H9 (cell line): ENCODE results near the gene PAM. TPM values are rescaled to one million over a fixed set of nuclear protein-coding genes. Genes with fewer than 3 reads are reported as not detected.

Source experiments
- DNase-seq: peaks from one replicate; pipeline ENCODE4 v3.0.0-alpha.2; 2017
- H2AFZ ChIP-seq: one replicate; pipeline ENCODE4 v1.6.1; 2013; ENCODE audit warnings: mild to moderate bottlenecking, low read length, control low read depth, moderate library complexity
- H2AK5ac ChIP-seq: 2 replicates; pipeline ENCODE4 v1.6.1; 2013; ENCODE audit warnings: low read length, control low read depth, mixed read lengths; ENCODE audit not compliant: insufficient read length
- H2BK120ac ChIP-seq: one replicate; pipeline ENCODE4 v1.6.1; 2013; ENCODE audit warnings: low read depth, mild to moderate bottlenecking, low read length, control low read depth, inconsistent platforms; ENCODE audit not compliant: poor library complexity, severe bottlenecking
- H2BK12ac ChIP-seq: 2 replicates; pipeline ENCODE4 v1.6.1; 2013; ENCODE audit warnings: low read length, control low read depth, mixed read lengths, low read depth; ENCODE audit not compliant: insufficient read length
- H2BK15ac ChIP-seq: 2 replicates; pipeline ENCODE4 v1.6.1; 2013; ENCODE audit warnings: low read depth, low read length, control low read depth
- H2BK20ac ChIP-seq: one replicate; pipeline ENCODE4 v1.6.1; 2013; ENCODE audit warnings: low read depth, mild to moderate bottlenecking, low read length, control low read depth, inconsistent platforms; ENCODE audit not compliant: poor library complexity, severe bottlenecking
- H2BK5ac ChIP-seq: 2 replicates; pipeline ENCODE4 v1.6.1; 2013; ENCODE audit warnings: low read length, control low read depth, mixed read lengths; ENCODE audit not compliant: insufficient read length
- H3K14ac ChIP-seq: 2 replicates; pipeline ENCODE4 v1.6.1; 2013; ENCODE audit warnings: low read length, control low read depth; ENCODE audit not compliant: insufficient read depth
- H3K18ac ChIP-seq: 2 replicates; pipeline ENCODE4 v1.6.1; 2013; ENCODE audit warnings: low read depth, mild to moderate bottlenecking, mixed read lengths, low read length, control low read depth; ENCODE audit not compliant: insufficient read length
- H3K23ac ChIP-seq: 2 replicates; pipeline ENCODE4 v1.6.1; 2013; ENCODE audit warnings: low read length, control low read depth, mixed read lengths, low read depth; ENCODE audit not compliant: insufficient read length
- H3K23me2 ChIP-seq: 2 replicates; pipeline ENCODE4 v1.6.1; 2013; ENCODE audit warnings: low read depth, mild to moderate bottlenecking, mixed read lengths, low read length, control low read depth; ENCODE audit not compliant: insufficient read length, poor library complexity, severe bottlenecking
- H3K27ac ChIP-seq: 2 replicates; pipeline ENCODE4 v1.5.1; 2013; ENCODE audit warnings: low read length, control low read depth, mixed read lengths, low read depth; ENCODE audit not compliant: insufficient read length
- H3K27me3 ChIP-seq: 2 replicates; pipeline ENCODE4 v1.6.1; 2013; ENCODE audit warnings: low read length, control low read depth, inconsistent platforms; ENCODE audit not compliant: insufficient read depth
- H3K4ac ChIP-seq: 2 replicates; pipeline ENCODE4 v1.6.1; 2013; ENCODE audit warnings: low read depth, mild to moderate bottlenecking, control low read depth, inconsistent platforms, low read length, moderate library complexity
- H3K4me1 ChIP-seq: 2 replicates; pipeline ENCODE4 v1.6.1; 2013; ENCODE audit warnings: low read length, control low read depth, inconsistent platforms; ENCODE audit not compliant: insufficient read depth
- H3K4me2 ChIP-seq: 2 replicates; pipeline ENCODE4 v1.6.1; 2013; ENCODE audit warnings: low read length, control low read depth, mixed read lengths; ENCODE audit not compliant: insufficient read length, insufficient read depth
- H3K56ac ChIP-seq: 2 replicates; pipeline ENCODE4 v1.6.1; 2013; ENCODE audit warnings: low read depth, mild to moderate bottlenecking, mixed read lengths, low read length, control low read depth; ENCODE audit not compliant: insufficient read length
- H3K79me1 ChIP-seq: 2 replicates; pipeline ENCODE4 v1.6.1; 2013; ENCODE audit warnings: low read depth, mild to moderate bottlenecking, moderate library complexity, low read length, control low read depth, inconsistent platforms; ENCODE audit not compliant: insufficient read depth, poor library complexity, severe bottlenecking
- H3K79me2 ChIP-seq: 2 replicates; pipeline ENCODE4 v1.6.1; 2013; ENCODE audit warnings: low read length, control low read depth, inconsistent platforms; ENCODE audit not compliant: insufficient read depth
- H3K9ac ChIP-seq: 2 replicates; pipeline ENCODE4 v1.6.1; 2013; ENCODE audit warnings: low read length, control low read depth, mixed read lengths; ENCODE audit not compliant: insufficient read length; ENCODE audit errors: extremely low read depth
- H3K9me3 ChIP-seq: one replicate; pipeline ENCODE4 v1.6.1; 2013; ENCODE audit warnings: low read depth, low read length, inconsistent platforms; ENCODE audit not compliant: control insufficient read depth
- H3T11ph ChIP-seq: one replicate; pipeline ENCODE4 v1.6.1; 2013; ENCODE audit warnings: mild to moderate bottlenecking, low read length, control low read depth, inconsistent platforms
- H4K20me1 ChIP-seq: one replicate; pipeline ENCODE4 v1.6.1; 2013; ENCODE audit not compliant: control insufficient read depth, insufficient read length, insufficient read depth
- H4K5ac ChIP-seq: 2 replicates; pipeline ENCODE4 v1.6.1; 2013; ENCODE audit warnings: low read depth, mild to moderate bottlenecking, mixed read lengths, low read length, control low read depth; ENCODE audit not compliant: insufficient read length
- H4K8ac ChIP-seq: replicated peaks from 2 replicates; pipeline ENCODE4 v1.6.1; 2013; ENCODE audit warnings: low read length, control low read depth, mixed read lengths, low read depth; ENCODE audit not compliant: insufficient read length
- H4K91ac ChIP-seq: 2 replicates; pipeline ENCODE4 v1.6.1; 2013; ENCODE audit warnings: low read depth, mild to moderate bottlenecking, moderate library complexity, mixed read lengths, low read length, control low read depth; ENCODE audit not compliant: insufficient read length
- H3K27ac Mint-ChIP-seq, 3 experiments: 2 replicates in 2 of 3; 3 replicates in 1 of 3; pipeline ENCODE4 v1.8.0; 2020 to 2021; ENCODE audit warnings: mixed read lengths in 3 of 3, mild to moderate bottlenecking in 1 of 3, moderate library complexity in 1 of 3
- H3K27me3 Mint-ChIP-seq: 2 replicates; pipeline ENCODE4 v1.8.0; 2021; ENCODE audit warnings: low read depth, mild to moderate bottlenecking, moderate library complexity, mixed read lengths
- H3K36me3 Mint-ChIP-seq, 3 experiments: 2 replicates in 2 of 3; 3 replicates in 1 of 3; pipeline ENCODE4 v1.8.0; 2020 to 2021; ENCODE audit warnings: low read depth in 3 of 3, mixed read lengths in 3 of 3; ENCODE audit not compliant: insufficient read depth in 1 of 3
- H3K4me1 Mint-ChIP-seq, 2 experiments: 2 replicates each; pipeline ENCODE4 v1.8.0; 2020; ENCODE audit warnings: mixed read lengths in 2 of 2
- H3K4me3 Mint-ChIP-seq, 2 experiments: 2 replicates in 1 of 2; 3 replicates in 1 of 2; pipeline ENCODE4 v1.8.0; 2020 to 2021; ENCODE audit warnings: mild to moderate bottlenecking in 2 of 2, mixed read lengths in 2 of 2, moderate library complexity in 1 of 2
- H3K9me3 Mint-ChIP-seq, 2 experiments: 2 replicates in 1 of 2; 3 replicates in 1 of 2; pipeline ENCODE4 v1.8.0; 2020; ENCODE audit warnings: mild to moderate bottlenecking in 2 of 2, mixed read lengths in 2 of 2, moderate library complexity in 1 of 2
- CTCF ChIP-seq: fragments of 200-600 bp; sonication (generic); conservative IDR thresholded peaks from 3 replicates; pipeline ENCODE4 v1.8.0; 2021; ENCODE audit warnings: antibody characterized with exemption, mild to moderate bottlenecking
- WGBS: extraction: QIAGEN DNeasy Blood & Tissue Kit; methylation state at CpG from one replicate; pipeline ENCODE4 v1.1.7; 2013; ENCODE audit warnings: missing lambda C conversion rate, low lambda C conversion rate, mixed read lengths; ENCODE audit not compliant: insufficient read length; ENCODE audit errors: extremely low coverage; 5-methylcytosine and 5-hydroxymethylcytosine counted together
- total RNA-seq: library from RNA; stranded (reverse); gene quantifications from 2 replicates; pipeline ENCODE4 v1.2.1, GENCODE V29; 2021

The PAM gene
- total RNA-seq, 1 experiment from 2014 or later, result 31.5 TPM

DNA sequence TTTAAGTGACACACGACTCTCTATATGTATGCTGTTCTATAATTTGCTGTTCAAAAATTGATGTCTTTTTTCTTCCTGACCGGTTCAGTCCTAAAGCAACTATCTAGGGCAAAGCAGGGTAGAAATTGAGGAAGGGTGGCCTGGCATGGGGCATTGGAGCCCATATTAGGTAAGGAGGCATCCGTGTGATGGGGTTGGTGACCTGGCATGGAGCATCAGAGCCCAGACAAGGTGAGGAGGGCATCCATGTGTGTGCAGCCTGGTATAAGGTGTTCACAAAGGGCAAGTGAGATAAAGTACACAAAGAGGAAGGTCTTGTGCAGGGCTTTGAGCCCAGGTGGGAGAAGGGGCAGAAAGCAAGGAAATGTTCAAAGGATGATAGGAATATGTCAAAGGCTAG, 104.9 kb downstream of the PAM start:
- H3K27ac Mint-ChIP-seq, result peak overlapping the region in 1 of 3 experiments; percentile 53; a peak in 2 of 7 replicates
- Histone ChIP-seq H3K18ac (no peak overlapping the region), H3K79me1 (no peaks in the 10 kb centered on the region), H3K14ac (no peak overlapping the region), H3K9me3 (no peaks in the 10 kb centered on the region), H4K8ac (no peak overlapping the region), H2BK12ac (no peak overlapping the region), H3K23me2 (no peaks in the 10 kb centered on the region), H2BK5ac (no peak overlapping the region), H4K20me1 (no peaks in the 10 kb centered on the region), H2AK5ac (no peak overlapping the region), H3K56ac (no peak overlapping the region), H3K79me2 (no peaks in the 10 kb centered on the region), H2BK120ac (no peak overlapping the region), H3T11ph (no peak overlapping the region), H3K4me2 (no peak overlapping the region), H3K4ac (no peak overlapping the region), H3K23ac (no peak overlapping the region), H2BK20ac (no peak overlapping the region), H2AFZ (no peak overlapping the region), H3K4me1 (peaks cover 3% of the 10 kb centered on the region; the same call in 1 of the 2 replicates), H3K9ac (no peak overlapping the region), H4K91ac (no peak overlapping the region), H2BK15ac (no peak overlapping the region), H3K27me3 (no peaks in the 10 kb centered on the region), H3K27ac (no peak overlapping the region), H4K5ac (no peak overlapping the region)
- no peaks in the 10 kb centered on the region for H3K27me3 Mint-ChIP-seq
- no peak overlapping the region for H3K4me3 Mint-ChIP-seq
- no CpG with 5 or more reads among the region's 3 CpGs for WGBS
- H3K36me3 Mint-ChIP-seq, result peaks cover 0 to 4% (median 0%) of the 10 kb centered on the region in 3 experiments; a peak in 2 of 7 replicates
- no peak for DNase-seq
- H3K4me1 Mint-ChIP-seq, result peaks cover 24 to 32% of the 10 kb centered on the region in 2 experiments
- TF ChIP-seq CTCF, result no peak
- H3K9me3 Mint-ChIP-seq, result no peaks in the 10 kb centered on the region
